HEK293 (cell line): ENCODE measurements around the gene SSTR3.

Source experiments
- PRDM1 ChIP-seq: fragments of 450-650 bp; formaldehyde crosslinking; IDR thresholded peaks from 2 replicates; pipeline ENCODE4; 2016; ENCODE audit warnings: missing biosample characterization, missing genetic modification characterization
- ZNF169 ChIP-seq: fragments of 450-650 bp; formaldehyde crosslinking; IDR thresholded peaks from 2 replicates; pipeline ENCODE4 v1.5.1; 2016; ENCODE audit warnings: missing biosample characterization, missing genetic modification characterization
- ZNF23 ChIP-seq: fragments of 450-650 bp; formaldehyde crosslinking; IDR thresholded peaks from 2 replicates; pipeline ENCODE4 v1.5.1; 2016; ENCODE audit warnings: missing biosample characterization, missing genetic modification characterization, borderline replicate concordance
- ZNF549 ChIP-seq: fragments of 450-650 bp; IDR thresholded peaks from 2 replicates; pipeline ENCODE4 v1.5.1; 2018; ENCODE audit warnings: missing biosample characterization, missing genetic modification characterization, mild to moderate bottlenecking, inconsistent platforms, moderate library complexity
- ZNF768 ChIP-seq: fragments of 450-650 bp; formaldehyde crosslinking; IDR thresholded peaks from 2 replicates; pipeline ENCODE4 v1.5.1; 2018; ENCODE audit warnings: missing biosample characterization, mild to moderate bottlenecking, missing genetic modification characterization
- ZNF843 ChIP-seq: fragments of 450-650 bp; formaldehyde crosslinking; IDR thresholded peaks from 2 replicates; pipeline ENCODE4 v1.5.1; 2016; ENCODE audit warnings: missing biosample characterization, missing genetic modification characterization

DNA sequence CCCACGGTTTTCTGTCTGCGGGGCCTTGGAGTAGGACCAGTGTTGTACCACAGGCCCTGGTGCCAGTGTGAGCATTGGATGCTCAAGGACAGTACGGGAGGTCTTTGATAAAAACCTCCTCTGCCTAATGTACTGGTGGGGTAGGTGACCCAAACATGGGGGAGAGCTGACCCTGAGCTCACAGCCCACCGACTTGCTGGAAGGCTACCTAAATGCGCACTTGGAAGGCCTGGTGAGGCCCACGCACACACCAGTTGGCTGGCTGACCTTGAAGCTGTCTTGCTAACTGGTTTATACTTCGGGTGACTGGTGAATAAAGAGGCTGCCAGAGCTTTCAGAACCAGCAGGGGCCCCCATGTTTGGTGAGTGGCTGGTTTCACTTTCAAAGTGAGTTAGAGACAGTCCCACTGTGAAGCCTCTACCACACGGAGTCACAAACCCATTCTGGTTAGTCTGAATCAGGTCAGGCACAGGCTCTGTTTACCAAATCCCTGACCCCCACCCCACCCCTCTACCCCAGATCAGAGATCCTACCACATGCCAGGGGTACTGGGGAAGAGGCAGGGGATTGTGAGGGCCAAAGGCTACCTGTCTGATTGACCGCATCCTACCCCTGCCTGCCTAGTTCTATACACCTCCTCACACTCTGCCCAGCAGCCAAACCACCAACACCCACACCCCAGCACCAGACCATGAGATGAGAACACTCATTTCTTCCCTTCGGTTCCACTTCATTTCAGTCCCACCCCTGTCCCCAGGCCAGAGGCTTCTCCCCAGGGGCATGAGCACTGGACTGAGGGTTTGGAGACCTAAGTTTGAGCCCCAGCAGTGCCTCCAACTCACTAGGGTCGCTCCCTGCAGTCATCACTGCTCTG lies 49.8 kb downstream of the SSTR3 start:
- no peak for TF ChIP-seq ZNF768 (tag by site-specific recombination)
- no peak for TF ChIP-seq ZNF549 (tag by site-specific recombination)
- TF ChIP-seq ZNF23 (tag by site-specific recombination) = no peak
- TF ChIP-seq ZNF843 = no peak
- no peak for TF ChIP-seq PRDM1
- TF ChIP-seq ZNF169 (tag by site-specific recombination) = no peak
